Motor neuron (in vitro differentiated cells): Measurements from ENCODE around the gene F13B. TPM values are rescaled to one million over a fixed set of nuclear protein-coding genes. Genes with fewer than 3 reads are reported as not detected.
"Not testable (repeated sequence)": the region's sequence is repeated elsewhere in the genome, so short reads cannot be mapped to it uniquely, and the experiment has no call there.

Experiments
- ATAC-seq, 8 experiments: fragments of 200-7000 bp; cut with Tn5 transposase; replicated peaks in 6 of 8; 2 replicates each; pipeline ENCODE4 v1.8.0; 2021; ENCODE audit warnings: mild to moderate bottlenecking in 8 of 8, moderate library complexity in 8 of 8
- H3K27ac ChIP-seq, 2 donors: fragments of 250-450 bp; sonication (Bioruptor Pico); 2 replicates each; pipeline ENCODE4 v1.9.0; 2021; ENCODE audit warnings: antibody characterized with exemption in 2 of 2, mild to moderate bottlenecking in 2 of 2, moderate library complexity in 1 of 2
- H3K4me1 ChIP-seq, 2 donors: fragments of 250-450 bp; sonication (Bioruptor Pico); replicated peaks in 1 of 2; 2 replicates each; pipeline ENCODE4 v1.6.1; 2021; ENCODE audit warnings: antibody characterized with exemption in 2 of 2, mild to moderate bottlenecking in 2 of 2, moderate library complexity in 1 of 2
- H3K4me3 ChIP-seq, 5 donors: fragments of 250-450 bp; sonication (Bioruptor Pico); 2 replicates each; pipeline ENCODE4 v1.9.0; 2021; ENCODE audit warnings: antibody characterized with exemption in 5 of 5, mild to moderate bottlenecking in 5 of 5, moderate library complexity in 4 of 5
- WGBS, 10 experiments: fragments of 450-650 bp; shearing (Covaris generic); methylation state at CpG; one replicate each; pipeline ENCODE4 v1.0.0; 2022; 5-methylcytosine and 5-hydroxymethylcytosine counted together
- in situ Hi-C, 9 experiments: fragments of 400-800 bp; cut with MboI; loops; one replicate each; pipeline ENCODE4 v1.15.0; 2021; ENCODE audit warnings: low sequenced_read_pairs in 9 of 9, low pct_unique_long_range_greater_than_20kb in 2 of 9; ENCODE audit not compliant: unreplicated experiment in 9 of 9
- total RNA-seq, 8 experiments: library from RNA; unstranded; fragments of 300-600 nt; gene quantifications; 2 replicates each; pipeline versions ENCODE4 v1.2.3 to v1.2.4, GENCODE V29; 2022

Gene F13B, protein sequence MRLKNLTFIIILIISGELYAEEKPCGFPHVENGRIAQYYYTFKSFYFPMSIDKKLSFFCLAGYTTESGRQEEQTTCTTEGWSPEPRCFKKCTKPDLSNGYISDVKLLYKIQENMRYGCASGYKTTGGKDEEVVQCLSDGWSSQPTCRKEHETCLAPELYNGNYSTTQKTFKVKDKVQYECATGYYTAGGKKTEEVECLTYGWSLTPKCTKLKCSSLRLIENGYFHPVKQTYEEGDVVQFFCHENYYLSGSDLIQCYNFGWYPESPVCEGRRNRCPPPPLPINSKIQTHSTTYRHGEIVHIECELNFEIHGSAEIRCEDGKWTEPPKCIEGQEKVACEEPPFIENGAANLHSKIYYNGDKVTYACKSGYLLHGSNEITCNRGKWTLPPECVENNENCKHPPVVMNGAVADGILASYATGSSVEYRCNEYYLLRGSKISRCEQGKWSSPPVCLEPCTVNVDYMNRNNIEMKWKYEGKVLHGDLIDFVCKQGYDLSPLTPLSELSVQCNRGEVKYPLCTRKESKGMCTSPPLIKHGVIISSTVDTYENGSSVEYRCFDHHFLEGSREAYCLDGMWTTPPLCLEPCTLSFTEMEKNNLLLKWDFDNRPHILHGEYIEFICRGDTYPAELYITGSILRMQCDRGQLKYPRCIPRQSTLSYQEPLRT
- not detected for total RNA-seq

DNA sequence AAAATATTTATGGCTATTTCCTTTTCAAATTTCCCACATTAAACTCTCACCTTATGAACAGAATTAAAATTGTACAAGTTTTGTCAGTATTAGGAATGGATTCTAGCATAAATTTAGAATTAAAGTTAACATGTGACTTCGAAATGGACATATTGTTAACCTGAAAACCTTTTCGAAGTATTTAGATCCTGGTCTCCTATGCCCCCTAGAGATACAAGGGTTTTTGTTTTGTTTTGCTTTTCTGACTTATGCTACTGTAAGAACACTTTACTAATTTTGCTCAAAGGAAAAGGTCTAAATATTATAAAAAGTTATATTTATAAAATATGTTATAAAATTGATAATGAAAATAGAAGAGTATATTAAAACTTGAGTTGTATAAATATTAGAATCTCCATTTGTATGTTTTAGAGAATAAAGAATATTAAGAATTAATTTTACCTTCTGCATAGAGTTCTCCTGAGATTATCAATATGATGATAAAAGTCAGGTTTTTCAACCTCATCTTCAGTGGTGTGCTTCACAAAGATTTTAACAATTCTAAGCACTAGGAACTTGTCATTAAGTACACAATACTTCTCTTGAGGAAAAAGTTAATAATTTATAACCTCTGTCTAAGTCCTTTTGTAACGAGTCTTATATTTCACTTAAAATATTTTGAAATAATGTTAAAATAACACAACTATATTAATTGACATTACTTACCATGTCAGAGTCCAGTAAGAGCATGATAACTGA lies at the start of gene F13B:
Gene F13B (minus strand): TSS at position 542 of the 738 bp plus-strand sequence. CDS start 37 bp downstream, at position 505.
- no peak for ATAC-seq
- Histone ChIP-seq H3K4me1 (no peaks in the 10 kb centered on the region), H3K27ac (no peak within 1 kb of the TSS), H3K4me3 (no peak within 1 kb of the TSS)
- in situ Hi-C loops: no loop called here
- WGBS, 10 experiments: 31 to 92% (median 78%) methylated on average over 2 to 3 of the region's 3 CpGs

GRCh38 chr1:197116156-197116555 lies 49.1 kb upstream of the F13B start:
- Histone ChIP-seq H3K4me1 (no peaks in the 10 kb centered on the region), H3K4me3 (no peak overlapping the region), H3K27ac (no peak overlapping the region)
- ATAC-seq: no peak
- WGBS, 10 experiments: 92 to 100% (median 97%) methylated on average over 2 of the region's 2 CpGs; no CpG with 5 or more reads in 1 of the 10 experiments
- in situ Hi-C loops: no loop called here

DNA sequence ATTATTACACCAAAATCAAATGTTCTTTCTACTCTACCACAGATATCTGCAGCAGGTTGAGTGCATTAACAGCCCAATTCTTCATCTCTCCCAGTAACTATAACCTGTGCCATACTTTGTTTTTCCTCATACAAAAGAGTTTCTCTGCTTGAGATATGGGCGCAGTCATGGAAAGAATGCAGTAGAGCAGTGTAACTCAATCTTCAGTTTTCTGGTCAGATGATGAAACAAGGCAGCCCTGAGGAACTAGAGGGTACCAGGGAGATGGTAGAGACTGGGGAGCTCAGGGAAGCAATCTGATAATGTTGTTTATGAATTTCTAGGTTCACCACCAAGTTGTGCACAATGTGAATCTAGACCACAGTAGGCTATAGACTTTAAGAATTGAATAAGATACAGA lies 39.8 kb upstream of the F13B start:
- peaks cover 0 to under 1% of the 10 kb centered on the region in 2 donors for H3K4me1 ChIP-seq
- no peak overlapping the region for H3K4me3 ChIP-seq
- in situ Hi-C loops: no loop called here
- no peak for ATAC-seq
- H3K27ac ChIP-seq: no peak overlapping the region
- WGBS, 10 experiments: 86 to 100% (median 100%) methylated on average over 1 of the region's 1 CpG; no CpG with 5 or more reads in 4 of the 10 experiments

DNA sequence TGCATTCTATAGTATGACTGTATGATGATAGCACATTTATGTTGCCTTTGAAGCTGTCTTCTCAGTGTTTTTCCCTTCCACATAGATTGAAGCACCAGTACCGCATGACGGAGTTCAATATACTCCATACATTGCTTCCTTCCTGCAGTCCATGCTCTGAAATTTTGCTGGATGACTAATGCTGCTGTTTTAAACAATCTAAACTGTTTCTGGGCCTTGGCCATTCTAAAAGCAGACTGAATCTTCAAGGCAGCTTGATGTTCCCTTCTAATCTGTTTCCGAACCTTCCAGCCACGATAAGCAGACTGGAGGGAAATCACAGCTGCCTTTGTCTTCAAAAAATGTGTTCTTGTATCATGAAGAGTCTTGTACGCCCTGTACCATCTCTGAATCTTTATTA lies 36.2 kb upstream of the F13B start:
- H3K4me3 ChIP-seq: no peak overlapping the region
- H3K27ac ChIP-seq: no peak overlapping the region
- ATAC-seq: no peak
- H3K4me1 ChIP-seq: peaks cover 0 to 7% of the 10 kb centered on the region in 2 donors
- WGBS, 10 experiments: 92 to 100% (median 100%) methylated on average over 1 to 5 of the region's 5 CpGs
- in situ Hi-C loops: no loop called here

DNA sequence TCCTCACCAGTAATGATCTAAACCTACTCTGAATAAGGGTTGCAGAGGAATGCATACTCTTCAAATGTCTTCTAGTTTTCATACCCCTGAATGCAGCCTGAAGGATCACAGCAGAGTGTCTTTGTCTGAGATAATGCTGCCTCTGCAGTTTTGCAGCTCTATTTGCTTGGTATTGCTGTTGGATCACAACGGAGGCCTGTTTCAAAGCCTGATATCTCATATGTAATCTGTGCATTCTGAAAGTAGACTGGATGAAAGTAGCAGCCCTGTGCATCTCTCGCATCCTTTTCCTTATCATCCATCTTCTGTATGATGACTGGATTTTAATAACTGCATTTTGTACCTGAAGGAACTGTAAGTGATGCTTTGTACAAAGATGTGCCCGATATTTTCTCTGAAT lies 34.9 kb upstream of the F13B start:
- in situ Hi-C loops: no loop called here
- no peak overlapping the region for H3K27ac ChIP-seq
- peaks cover 0 to 7% of the 10 kb centered on the region in 2 donors for H3K4me1 ChIP-seq
- ATAC-seq: peak in 2 of 8 experiments; percentile 19 to 32
- 75 to 100% (median 94%) methylated on average over 1 to 3 of the region's 3 CpGs for WGBS, 10 experiments
- H3K4me3 ChIP-seq: no peak overlapping the region

DNA sequence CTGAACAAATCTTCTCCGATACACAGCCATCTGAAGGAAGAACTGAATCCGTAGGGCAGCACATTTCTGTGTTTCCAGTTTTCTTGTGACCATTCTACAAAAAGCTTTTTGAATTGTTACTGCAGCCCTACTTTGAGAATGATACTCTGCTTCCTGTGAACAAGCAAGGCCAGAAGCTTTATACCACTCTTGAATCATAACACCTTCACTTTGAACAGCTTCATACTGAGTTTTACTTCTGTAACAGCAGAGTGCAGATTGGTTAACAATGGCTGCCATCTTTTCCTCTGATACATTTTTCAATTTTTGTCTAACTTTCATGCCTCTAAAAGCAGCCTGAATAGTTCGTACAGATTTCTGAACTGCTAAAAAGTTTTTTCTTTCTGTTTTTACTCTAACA lies 33.6 kb upstream of the F13B start:
- peaks cover 0 to 7% of the 10 kb centered on the region in 2 donors for H3K4me1 ChIP-seq
- 90 to 100% (median 100%) methylated on average over 1 to 3 of the region's 3 CpGs for WGBS, 10 experiments
- no peak for ATAC-seq
- H3K27ac ChIP-seq: no peak overlapping the region
- H3K4me3 ChIP-seq: no peak overlapping the region
- in situ Hi-C loops: no loop called here

- in situ Hi-C loops: no loop called here
- H3K4me3 ChIP-seq: no peak overlapping the region
- no peak for ATAC-seq
- H3K27ac ChIP-seq: no peak overlapping the region
- H3K4me1 ChIP-seq: peaks cover 0 to 7% of the 10 kb centered on the region in 2 donors
Observed at GRCh38 chr1:197099444-197099843, 32.4 kb upstream of the F13B start.

- H3K4me3 ChIP-seq, H3K27ac ChIP-seq, in situ Hi-C loops, ATAC-seq, H3K4me1 ChIP-seq: not testable (repeated sequence)
- 79 to 100% (median 92%) methylated on average over 1 to 2 of the region's 2 CpGs for WGBS, 10 experiments
Observed at GRCh38 chr1:197096971-197097370, 29.9 kb upstream of the F13B start.

- Histone ChIP-seq H3K4me1 (no peaks in the 10 kb centered on the region), H3K4me3 (no peak overlapping the region), H3K27ac (no peak overlapping the region)
- in situ Hi-C loops: no loop called here
- 80 to 100% (median 90%) methylated on average over 1 of the region's 1 CpG; no CpG with 5 or more reads in 3 of the 10 experiments for WGBS, 10 experiments
- ATAC-seq: no peak
Observed at GRCh38 chr1:197096137-197096536, 29.1 kb upstream of the F13B start.

DNA sequence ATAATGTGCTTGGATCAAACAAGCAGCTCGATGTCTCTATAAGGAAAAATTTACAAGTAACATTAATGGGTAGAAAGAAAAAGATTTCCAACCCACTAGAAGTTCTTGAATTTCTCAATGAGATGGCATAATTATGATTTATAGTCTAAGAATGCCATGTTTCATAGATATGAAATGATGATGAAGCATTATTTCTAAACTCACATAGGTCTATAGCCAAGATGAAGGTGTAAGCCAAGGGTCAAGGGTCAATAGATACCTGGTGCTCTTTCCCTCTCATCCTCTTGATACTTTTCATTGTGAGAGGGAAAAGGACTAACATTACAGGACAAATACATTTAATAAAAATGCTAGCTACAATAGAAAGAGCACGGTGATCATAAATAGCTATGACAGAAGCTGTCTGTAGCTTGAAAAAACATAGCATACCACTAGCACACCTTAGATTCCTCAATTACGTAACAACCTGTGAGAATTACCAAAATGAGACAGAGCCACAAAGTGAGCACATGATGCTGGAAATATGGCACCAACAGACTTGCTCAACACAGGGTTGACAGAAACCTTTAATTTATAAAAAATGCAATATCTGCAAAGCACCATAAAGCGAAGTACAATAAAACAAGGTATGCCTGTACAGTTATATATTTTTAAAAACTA lies 26.3 kb upstream of the F13B start:
- 93 to 100% (median 97%) methylated on average over 2 to 4 of the region's 4 CpGs for WGBS, 10 experiments
- Histone ChIP-seq H3K4me3 (no peak overlapping the region), H3K27ac (no peak overlapping the region), H3K4me1 (no peaks in the 10 kb centered on the region)
- ATAC-seq: no peak
- in situ Hi-C loops: no loop called here

DNA sequence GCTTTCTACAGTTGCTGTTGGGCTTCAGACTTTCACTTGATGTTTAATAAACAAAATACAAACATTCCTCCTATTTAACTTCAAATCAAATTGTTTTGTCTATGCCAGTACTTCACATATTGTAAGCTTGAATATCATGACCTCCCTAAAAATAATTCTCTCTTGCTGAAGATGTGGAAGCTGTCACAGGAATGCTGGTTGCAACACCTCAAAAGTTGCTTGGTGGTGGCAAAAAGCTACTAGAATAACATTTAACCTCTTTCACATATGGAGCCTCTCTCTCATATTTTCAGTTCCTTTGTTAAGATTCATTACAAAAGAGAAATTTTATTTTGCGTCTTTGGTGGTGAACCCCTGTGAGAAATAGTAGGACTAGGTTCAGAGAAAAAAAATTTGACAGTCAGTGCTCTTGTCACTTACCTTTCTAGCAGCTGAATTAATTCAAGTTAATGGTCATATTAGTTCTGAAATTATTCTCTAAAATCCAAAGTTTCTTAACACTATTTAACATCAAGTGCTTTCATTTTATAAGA lies 25.5 kb upstream of the F13B start:
- H3K27ac ChIP-seq: no peak overlapping the region
- ATAC-seq: no peak
- 80 to 100% (median 96%) methylated on average over 1 of the region's 1 CpG; no CpG with 5 or more reads in 2 of the 10 experiments for WGBS, 10 experiments
- in situ Hi-C loops: no loop called here
- H3K4me1 ChIP-seq: no peaks in the 10 kb centered on the region
- no peak overlapping the region for H3K4me3 ChIP-seq

DNA sequence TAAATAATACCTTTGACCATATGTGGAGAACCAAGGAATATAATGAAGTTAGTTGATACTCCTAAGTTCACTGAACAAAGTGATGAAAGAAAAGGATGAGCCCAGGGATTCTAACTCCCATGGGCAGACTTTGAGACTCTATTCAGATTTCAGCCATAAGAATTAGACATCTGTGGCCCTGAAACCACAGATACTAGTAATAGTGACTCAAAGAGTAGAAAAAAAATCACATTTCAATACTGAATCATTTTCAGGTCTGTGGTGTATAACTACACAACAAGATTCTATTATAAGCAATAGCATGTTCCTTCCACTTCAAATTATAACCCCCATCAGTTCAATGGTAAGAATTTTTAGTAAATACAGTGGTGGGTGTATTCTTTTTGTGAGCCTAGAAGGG lies 16.4 kb upstream of the F13B start:
- ATAC-seq: no peak
- H3K4me3 ChIP-seq: no peak overlapping the region
- in situ Hi-C loops: no loop called here
- H3K4me1 ChIP-seq: no peaks in the 10 kb centered on the region
- H3K27ac ChIP-seq: no peak overlapping the region
